ENCODE results near the gene PTGR1. TPM values are rescaled to one million over a fixed set of nuclear protein-coding genes. Genes with fewer than 3 reads are reported as not detected.

The PTGR1 gene
- total RNA-seq: 105 and 124 TPM in 2 replicates

DNA sequence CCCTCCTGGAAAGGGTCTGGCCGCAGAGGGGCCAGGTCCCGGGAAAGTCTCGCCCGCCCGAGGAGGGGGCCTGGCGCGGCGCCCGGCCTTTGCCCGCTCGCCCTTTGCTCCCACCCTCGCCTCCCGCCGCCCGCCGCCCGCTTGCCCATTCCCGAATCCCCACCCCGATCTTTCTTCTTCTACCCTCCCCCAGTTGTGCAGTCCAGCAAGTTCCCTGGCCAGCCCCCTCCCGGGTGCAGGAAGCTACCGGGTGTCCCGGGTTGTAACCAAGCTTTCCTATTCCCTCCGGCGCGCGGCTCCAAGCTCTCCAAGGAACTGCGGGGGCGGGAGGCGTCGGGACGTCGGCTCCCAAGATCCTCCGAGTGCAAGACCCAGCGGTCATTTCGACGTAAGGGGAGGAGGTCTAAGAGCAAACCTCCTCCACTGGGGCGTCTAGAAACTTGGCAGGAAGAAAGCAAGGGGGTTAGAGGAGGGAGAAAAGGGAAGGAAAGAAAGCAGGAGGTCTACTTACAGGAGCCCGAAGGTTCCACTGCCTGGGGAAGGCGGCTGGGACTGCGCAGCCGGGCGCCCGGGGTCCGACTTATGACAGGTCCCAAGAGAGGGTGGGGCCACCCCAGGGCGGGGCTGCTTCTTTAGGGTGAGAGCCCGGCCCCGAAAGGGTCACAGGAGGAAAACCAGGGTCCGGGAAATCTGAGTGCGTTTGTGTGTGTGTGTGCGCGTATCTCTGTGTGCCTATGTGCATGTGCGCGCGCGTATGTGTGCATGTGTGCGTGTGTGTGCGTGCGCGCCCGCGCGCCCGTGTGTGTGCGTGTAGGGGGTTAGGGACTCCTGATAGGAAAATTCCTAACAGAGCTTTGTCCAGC is at the start of gene PTGR1:
Gene PTGR1 (minus strand): TSS at position 556 of the 863 bp plus-strand sequence. CDS start 2,225 bp downstream, outside the sequence.

GRCh38 chr9:111631214-111631971 is 31.9 kb upstream of the PTGR1 start, which contains the start of gene DNAJC25:
TSS of gene DNAJC25 (plus strand) at chr9:111631334. CDS start at chr9:111631408, 74 bp downstream.

DNA sequence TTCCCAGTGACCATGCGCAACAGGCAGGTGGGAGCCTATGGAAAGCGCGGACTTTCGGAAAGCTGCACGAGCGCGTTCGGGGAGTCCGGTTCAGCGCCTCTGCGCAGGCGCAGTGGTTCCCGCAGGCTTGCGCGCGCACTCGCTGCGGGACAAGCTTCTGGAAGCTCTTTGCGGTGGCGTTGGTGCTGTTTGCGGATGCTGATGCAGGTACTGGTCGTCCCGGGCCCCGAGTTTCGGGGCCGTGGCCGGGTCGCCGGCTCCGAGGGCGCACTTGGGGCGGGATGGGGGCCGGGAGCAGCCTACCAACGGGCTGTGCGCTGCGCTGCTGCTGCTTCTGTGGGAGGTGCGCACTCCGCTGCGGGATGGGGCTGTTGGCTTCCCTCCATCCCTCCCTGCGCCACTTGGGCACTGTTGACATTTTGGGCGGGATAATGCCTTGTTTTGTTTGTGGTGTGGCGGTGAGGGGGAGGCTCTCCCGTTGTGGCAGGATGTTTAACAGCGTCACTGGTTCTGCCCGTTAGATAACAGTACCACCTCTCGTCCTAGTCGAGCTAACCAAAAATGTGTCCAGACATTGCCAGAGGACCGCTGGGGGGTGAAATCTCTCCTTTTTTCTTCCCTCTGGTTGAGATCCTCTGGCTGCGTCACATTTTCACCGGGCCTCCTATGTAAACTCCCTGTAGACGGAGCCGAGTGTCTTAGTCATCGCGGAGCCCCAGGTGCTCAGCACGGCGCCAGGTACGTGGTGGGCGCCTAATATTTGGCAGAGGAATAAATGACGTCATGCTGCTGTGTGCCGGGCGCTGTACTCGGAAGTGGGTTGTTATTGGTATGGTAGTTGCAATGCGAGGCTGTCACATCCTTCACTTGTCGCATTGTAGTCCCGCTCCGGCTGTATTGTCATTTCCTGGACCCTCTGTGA is 74.1 kb downstream of the PTGR1 start, which contains the start of gene ZNF483:
Gene ZNF483 (plus strand): TSS at position 124 of the 922 bp plus-strand sequence. CDS start 2,217 bp downstream, outside the sequence.

Other genes with a start within 250 kb of the PTGR1 start
- 55.3 and 57.5 TPM in 2 replicates for gene ECPAS, start 115.3 kb downstream of the PTGR1 start, total RNA-seq
- 0.17 and 0.59 TPM in 2 replicates for gene ZNF483, start 74.5 kb downstream of the PTGR1 start, total RNA-seq
- 6.2 and 7.7 TPM in 2 replicates for gene DNAJC25, start 31.7 kb upstream of the PTGR1 start, total RNA-seq
- gene GNG10, start 62.0 kb upstream of the PTGR1 start, total RNA-seq: 98.6 and 109 TPM in 2 replicates
- gene SHOC1, start 195.3 kb upstream of the PTGR1 start, total RNA-seq: under 0.01 TPM in 1 of 2 replicates, not detected in the other

Measured in bronchus fibroblast of lung (primary cell).